ENCODE data around the gene GNPTG. TPM values are rescaled to one million over a fixed set of nuclear protein-coding genes. Genes with fewer than 3 reads are reported as not detected.
A peak's percentile ranks its signal among the peaks of the same experiment; 100 is the strongest.

Gene GNPTG
- polyA plus RNA-seq, 4 donors, result 51.5 to 77.0 (median 71.5) TPM

- no peak for DNase-seq (ENCODE audit: low read depth in 4 of 4, low spot score in 2 of 4)
Measured at GRCh38 chr16:1332618-1333148, 19.0 kb upstream of the GNPTG start.

- DNase-seq (ENCODE audit: low read depth in 4 of 4, low spot score in 2 of 4), result no peak
Measured at GRCh38 chr16:1333149-1333812, 18.4 kb upstream of the GNPTG start, which contains the start of gene BAIAP3. BAIAP3 (plus strand) TSS chr16:1333645; CDS start chr16:1338550, 4,905 bp downstream.

GRCh38 chr16:1333854-1334700 is 17.7 kb upstream of the GNPTG start:
- DNase-seq (ENCODE audit: low read depth in 4 of 4, low spot score in 2 of 4), result no peak

- no peak for DNase-seq (ENCODE audit: low read depth in 4 of 4, low spot score in 2 of 4)
Measured at GRCh38 chr16:1334739-1335138, 17.0 kb upstream of the GNPTG start.

GRCh38 chr16:1335211-1335971 is 16.3 kb upstream of the GNPTG start:
- DNase-seq (ENCODE audit: low read depth in 4 of 4, low spot score in 2 of 4), result no peak

GRCh38 chr16:1335996-1336395 is 15.7 kb upstream of the GNPTG start:
- no peak for DNase-seq (ENCODE audit: low read depth in 4 of 4, low spot score in 2 of 4)

- DNase-seq (ENCODE audit: low read depth in 4 of 4, low spot score in 2 of 4), result no peak
Measured at GRCh38 chr16:1336619-1337018, 15.1 kb upstream of the GNPTG start.

- DNase-seq (ENCODE audit: low read depth in 4 of 4, low spot score in 2 of 4), result no peak
Measured at GRCh38 chr16:1337486-1337885, 14.2 kb upstream of the GNPTG start.

GRCh38 chr16:1338119-1338730 is 13.5 kb upstream of the GNPTG start:
- no peak for DNase-seq (ENCODE audit: low read depth in 4 of 4, low spot score in 2 of 4)

- DNase-seq (ENCODE audit: low read depth in 4 of 4, low spot score in 2 of 4), result no peak
Measured at GRCh38 chr16:1338855-1339675, 12.7 kb upstream of the GNPTG start.

- no peak for DNase-seq (ENCODE audit: low read depth in 4 of 4, low spot score in 2 of 4)
Measured at GRCh38 chr16:1340730-1341494, 10.8 kb upstream of the GNPTG start.

- no peak for DNase-seq (ENCODE audit: low read depth in 4 of 4, low spot score in 2 of 4)
Measured at GRCh38 chr16:1341495-1342420, 10.0 kb upstream of the GNPTG start.

GRCh38 chr16:1342526-1343427 is 9.0 kb upstream of the GNPTG start:
- DNase-seq (ENCODE audit: low read depth in 4 of 4, low spot score in 2 of 4), result peak in 3 of 4 donors; percentile 77 to 84 (median 82)

- DNase-seq (ENCODE audit: low read depth in 4 of 4, low spot score in 2 of 4), result no peak
Measured at GRCh38 chr16:1343428-1344242, 8.1 kb upstream of the GNPTG start.

- no peak for DNase-seq (ENCODE audit: low read depth in 4 of 4, low spot score in 2 of 4)
Measured at GRCh38 chr16:1344499-1344898, 7.2 kb upstream of the GNPTG start.

- DNase-seq (ENCODE audit: low read depth in 4 of 4, low spot score in 2 of 4), result no peak
Measured at GRCh38 chr16:1345087-1345486, 6.6 kb upstream of the GNPTG start.

Measured in left renal cortex interstitium (tissue), 4 donors.